GM12872 (cell line): ENCODE data around the gene AGPAT2.

Source experiments
- CTCF ChIP-seq: IDR thresholded peaks from 3 replicates; pipeline ENCODE4 v1.5.1; 2011; ENCODE audit warnings: low read depth, mild to moderate bottlenecking, low read length, moderate library complexity; ENCODE audit not compliant: insufficient read depth

The AGPAT2 gene

GRCh38 chr9:136682710-136683109 is 4.5 kb downstream of the AGPAT2 start:
- no peak for TF ChIP-seq CTCF

GRCh38 chr9:136681945-136682699 is 5.1 kb downstream of the AGPAT2 start:
- TF ChIP-seq CTCF, result no peak

- TF ChIP-seq CTCF, result no peak
Observed at GRCh38 chr9:136681029-136681428, 6.2 kb downstream of the AGPAT2 start.

- TF ChIP-seq CTCF, result no peak
Observed at GRCh38 chr9:136679431-136679941, 7.8 kb downstream of the AGPAT2 start.

- no peak for TF ChIP-seq CTCF
Observed at GRCh38 chr9:136678624-136679023, 8.6 kb downstream of the AGPAT2 start.

GRCh38 chr9:136678034-136678433 is 9.2 kb downstream of the AGPAT2 start:
- no peak for TF ChIP-seq CTCF

GRCh38 chr9:136676920-136677686 is 10.2 kb downstream of the AGPAT2 start:
- no peak for TF ChIP-seq CTCF
